ENCODE results near the gene NUDCD3.

GRCh38 chr7:44535348-44536064, 45.0 kb upstream of the NUDCD3 start:
- TF ChIP-seq, protein P1, sequence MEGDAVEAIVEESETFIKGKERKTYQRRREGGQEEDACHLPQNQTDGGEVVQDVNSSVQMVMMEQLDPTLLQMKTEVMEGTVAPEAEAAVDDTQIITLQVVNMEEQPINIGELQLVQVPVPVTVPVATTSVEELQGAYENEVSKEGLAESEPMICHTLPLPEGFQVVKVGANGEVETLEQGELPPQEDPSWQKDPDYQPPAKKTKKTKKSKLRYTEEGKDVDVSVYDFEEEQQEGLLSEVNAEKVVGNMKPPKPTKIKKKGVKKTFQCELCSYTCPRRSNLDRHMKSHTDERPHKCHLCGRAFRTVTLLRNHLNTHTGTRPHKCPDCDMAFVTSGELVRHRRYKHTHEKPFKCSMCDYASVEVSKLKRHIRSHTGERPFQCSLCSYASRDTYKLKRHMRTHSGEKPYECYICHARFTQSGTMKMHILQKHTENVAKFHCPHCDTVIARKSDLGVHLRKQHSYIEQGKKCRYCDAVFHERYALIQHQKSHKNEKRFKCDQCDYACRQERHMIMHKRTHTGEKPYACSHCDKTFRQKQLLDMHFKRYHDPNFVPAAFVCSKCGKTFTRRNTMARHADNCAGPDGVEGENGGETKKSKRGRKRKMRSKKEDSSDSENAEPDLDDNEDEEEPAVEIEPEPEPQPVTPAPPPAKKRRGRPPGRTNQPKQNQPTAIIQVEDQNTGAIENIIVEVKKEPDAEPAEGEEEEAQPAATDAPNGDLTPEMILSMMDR (IDR thresholded peaks at IDR 0.05; ENCODE audit: poor library complexity) = no peak
- TF ChIP-seq EZH2phosphoT487 (IDR thresholded peaks at IDR 0.05; ENCODE audit: low read depth, severe bottlenecking, unreplicated experiment) (no peak), EZH2 (IDR thresholded peaks at IDR 0.05; ENCODE audit: borderline replicate concordance) (no peak)
